ENCODE data around the gene TUBA8.
"Not testable (repeated sequence)": the region's sequence is repeated elsewhere in the genome, so short reads cannot be mapped to it uniquely, and the experiment has no call there.

The TUBA8 gene

DNA sequence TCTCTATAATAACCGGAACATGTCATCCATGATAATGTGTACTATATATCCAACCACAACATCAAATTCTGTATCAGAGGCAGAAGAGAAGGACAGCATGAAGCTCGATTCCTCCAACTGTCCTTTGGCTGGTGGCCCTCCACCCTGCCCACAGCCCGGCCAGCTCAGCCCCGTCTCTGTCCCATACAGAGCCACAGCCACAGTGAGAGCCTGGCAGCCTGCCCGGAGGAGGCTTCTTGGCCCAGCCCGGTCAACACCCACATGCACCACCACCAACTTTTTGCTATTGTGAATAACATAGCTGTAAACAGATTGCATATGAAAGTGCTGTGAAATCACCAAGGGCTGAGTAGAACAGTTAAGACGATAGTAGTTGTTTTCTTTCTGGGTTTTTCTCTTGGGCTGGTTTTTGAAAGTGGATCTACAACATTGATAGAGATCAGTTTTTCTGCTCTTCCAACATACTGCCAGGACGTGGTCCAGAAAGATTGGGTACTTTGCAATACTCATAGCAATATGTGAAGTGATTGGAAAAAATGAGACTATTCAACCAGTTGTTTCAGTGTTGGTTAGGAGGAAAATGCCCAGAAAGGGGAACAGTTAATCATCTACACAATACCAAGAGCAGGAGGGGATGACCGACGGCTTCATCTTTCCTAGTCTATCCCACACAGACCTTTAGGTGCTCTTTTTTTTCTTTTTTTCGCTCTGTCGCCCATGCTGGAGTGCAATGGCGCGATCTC lies 6.9 kb upstream of the TUBA8 start:
- DNase-seq (ENCODE audit: insufficient read length, low spot score): no peak
- no peak for FAIRE-seq

- DNase-seq (ENCODE audit: insufficient read length, low spot score) (no peak), FAIRE-seq (no peak)
Observed at GRCh38 chr22:18104566-18104965, 6.0 kb upstream of the TUBA8 start.

GRCh38 chr22:18105981-18106380 lies 4.6 kb upstream of the TUBA8 start:
- not testable (repeated sequence) for DNase-seq (ENCODE audit: insufficient read length, low spot score); FAIRE-seq

- not testable (repeated sequence) for DNase-seq (ENCODE audit: insufficient read length, low spot score); FAIRE-seq
Observed at GRCh38 chr22:18106550-18107341, 3.9 kb upstream of the TUBA8 start.

GRCh38 chr22:18108187-18108586 lies 2.4 kb upstream of the TUBA8 start:
- DNase-seq (ENCODE audit: insufficient read length, low spot score) (no peak), FAIRE-seq (no peak)

- FAIRE-seq (no peak), DNase-seq (ENCODE audit: insufficient read length, low spot score) (no peak)
Observed at GRCh38 chr22:18109410-18110193, 1.0 kb upstream of the TUBA8 start.

- FAIRE-seq: no peak
- no peak for DNase-seq (ENCODE audit: insufficient read length, low spot score)
Observed at GRCh38 chr22:18110954-18111758, 547 bp downstream of the TUBA8 start.

- DNase-seq (ENCODE audit: insufficient read length, low spot score) (no peak), FAIRE-seq (no peak)
Observed at GRCh38 chr22:18111759-18112330, 1.2 kb downstream of the TUBA8 start.

GRCh38 chr22:18112440-18112839 lies 1.8 kb downstream of the TUBA8 start:
- no peak for FAIRE-seq
- DNase-seq (ENCODE audit: insufficient read length, low spot score): no peak

DNA sequence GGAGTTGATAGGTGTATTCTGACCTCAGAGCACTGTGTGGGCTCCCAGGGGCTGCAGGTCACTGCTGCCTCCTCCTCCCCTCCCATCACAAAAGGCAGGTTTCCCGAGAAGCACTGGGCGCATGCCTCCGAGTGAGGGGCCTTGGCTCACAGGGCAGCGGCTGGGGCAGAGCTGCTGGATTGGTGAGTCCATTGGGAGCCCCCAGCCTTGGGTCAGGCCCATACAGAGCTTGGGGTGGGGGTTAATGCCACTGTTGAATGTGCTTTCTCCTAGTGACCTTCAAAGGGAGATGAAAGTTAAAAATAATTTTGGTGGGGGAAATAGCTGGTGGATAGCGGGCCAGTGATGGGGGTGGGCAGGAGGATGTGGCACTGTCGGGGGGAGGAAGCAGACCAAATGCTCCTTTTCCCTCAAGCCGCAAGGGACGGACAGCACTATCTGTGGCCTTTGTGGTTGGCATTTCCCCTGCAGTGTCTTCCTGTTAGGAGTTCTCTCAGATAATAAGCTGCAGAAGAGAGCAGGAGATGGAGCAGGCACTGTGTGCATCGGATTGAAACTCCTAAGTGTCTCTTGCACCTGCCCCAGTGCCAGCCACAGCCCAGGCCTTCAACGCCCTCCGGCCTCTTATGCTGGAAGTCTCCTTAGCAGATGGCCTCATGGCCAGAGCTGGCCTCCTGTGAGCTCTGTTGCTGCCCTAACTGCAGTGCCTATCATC lies 3.2 kb downstream of the TUBA8 start:
- no peak for DNase-seq (ENCODE audit: insufficient read length, low spot score)
- no peak for FAIRE-seq

DNA sequence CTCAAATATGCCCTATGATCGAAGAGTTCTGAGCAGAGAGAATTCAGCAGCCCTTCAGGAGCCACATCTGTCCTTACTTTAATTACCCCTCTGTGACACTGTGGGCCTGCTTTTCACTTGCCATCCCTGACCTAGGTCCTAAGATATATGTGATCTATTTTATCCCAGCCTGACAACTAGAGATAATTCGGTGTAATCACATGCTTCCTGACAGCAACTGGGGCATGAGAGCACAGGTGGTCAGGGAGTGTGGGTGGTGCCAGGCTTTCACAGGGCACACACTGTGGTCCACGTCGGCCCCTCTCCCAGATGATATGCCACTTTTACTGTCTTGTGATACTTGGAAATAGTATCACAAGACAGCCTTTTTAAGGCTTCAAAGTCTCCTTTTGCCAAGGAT lies 3.9 kb downstream of the TUBA8 start:
- FAIRE-seq (no peak), DNase-seq (ENCODE audit: insufficient read length, low spot score) (no peak)

- no peak for FAIRE-seq
- DNase-seq (ENCODE audit: insufficient read length, low spot score): no peak
Observed at GRCh38 chr22:18114976-18115652, 4.5 kb downstream of the TUBA8 start.

DNA sequence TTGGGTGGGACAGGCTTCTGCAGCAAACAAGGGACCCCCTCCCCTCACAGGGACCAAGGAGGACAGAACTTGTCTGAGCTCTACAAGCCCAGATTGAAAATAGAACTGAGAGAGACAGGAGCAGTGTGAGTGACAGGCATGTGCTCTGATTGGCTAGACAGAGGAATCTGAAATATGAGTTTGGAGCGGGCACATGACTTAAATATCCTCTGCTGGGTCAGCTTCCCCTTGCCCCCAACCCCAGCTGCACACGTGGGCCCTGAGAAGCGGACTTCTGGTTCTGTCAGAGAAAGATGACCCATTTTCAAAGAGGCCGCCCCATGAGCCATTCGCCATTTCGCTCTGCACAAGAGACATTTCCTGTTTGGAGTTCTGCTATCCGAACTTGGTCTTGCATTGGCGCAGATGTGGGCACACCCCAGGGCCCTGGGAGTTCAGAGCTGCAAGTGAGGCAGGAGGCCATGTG lies 5.3 kb downstream of the TUBA8 start:
- no peak for FAIRE-seq
- DNase-seq (ENCODE audit: insufficient read length, low spot score): no peak

GRCh38 chr22:18116634-18117033 lies 6.0 kb downstream of the TUBA8 start:
- FAIRE-seq: no peak
- no peak for DNase-seq (ENCODE audit: insufficient read length, low spot score)

DNA sequence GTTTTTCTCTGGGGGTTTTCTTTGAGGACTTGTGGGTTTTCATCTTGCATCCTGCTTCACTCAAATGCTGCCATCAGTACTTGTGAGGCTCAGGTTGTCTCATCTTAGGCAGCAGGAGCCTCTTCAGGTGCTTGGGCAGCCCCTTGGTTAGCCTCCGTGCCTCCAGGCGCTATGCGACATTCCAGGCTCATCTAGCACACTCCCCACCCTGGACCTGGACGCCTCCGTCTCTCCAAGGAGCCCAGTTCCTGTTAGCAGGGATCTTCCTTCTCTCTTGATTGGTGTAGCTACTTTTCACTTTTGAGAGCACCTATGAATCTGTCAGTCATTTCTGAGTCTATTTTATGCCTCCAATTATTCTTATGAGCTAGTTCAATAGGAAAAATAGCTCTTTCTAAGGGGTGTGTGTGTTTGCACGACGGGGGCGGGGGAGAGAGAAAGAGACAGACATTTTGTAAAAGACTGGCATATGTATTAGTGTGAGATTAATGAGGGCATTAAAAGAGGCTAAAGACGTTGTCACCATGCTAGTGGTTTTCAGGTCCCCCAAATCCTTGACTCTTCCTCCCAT lies 7.8 kb downstream of the TUBA8 start:
- DNase-seq (ENCODE audit: insufficient read length, low spot score): no peak
- no peak for FAIRE-seq

- no peak for DNase-seq (ENCODE audit: insufficient read length, low spot score)
- FAIRE-seq: no peak
Observed at GRCh38 chr22:18119409-18120110, 9.0 kb downstream of the TUBA8 start.

DNA sequence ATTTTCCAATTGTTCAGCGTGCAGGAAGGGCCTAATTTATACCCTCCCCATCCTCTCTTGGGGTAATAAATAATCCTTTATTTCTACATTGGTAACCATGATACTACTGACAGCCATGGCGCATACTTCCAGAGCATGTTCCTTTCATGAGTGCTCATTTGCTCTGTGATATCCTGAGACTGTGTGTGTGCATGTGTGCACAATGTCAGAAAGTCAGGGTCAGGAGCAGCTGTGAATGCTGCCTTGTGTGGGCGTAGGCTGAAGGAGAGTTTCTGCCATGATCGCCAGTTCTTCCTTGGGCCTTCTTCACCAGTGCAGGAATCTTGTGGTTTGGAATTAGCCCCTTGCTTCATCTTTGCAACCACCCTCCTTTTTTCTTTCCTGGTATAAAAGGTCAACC lies 10.2 kb downstream of the TUBA8 start:
- no peak for FAIRE-seq
- no peak for DNase-seq (ENCODE audit: insufficient read length, low spot score)

- DNase-seq (ENCODE audit: insufficient read length, low spot score) (no peak), FAIRE-seq (no peak)
Observed at GRCh38 chr22:18121506-18121905, 10.9 kb downstream of the TUBA8 start.

All from HTR-8/SVneo (cell line).